SU-DHL-6 (cell line): ENCODE data around the gene FSD2.
A peak's percentile ranks its signal among the peaks of the same experiment; 100 is the strongest.

ENCODE experiments used
- H2AFZ ChIP-seq: fragments of 200-600 bp; sonication (generic); 2 replicates; pipeline ENCODE4 v1.6.1; 2014; ENCODE audit warnings: low read depth, mild to moderate bottlenecking, moderate library complexity, mixed read lengths, antibody characterized with exemption, low read length; ENCODE audit not compliant: severe bottlenecking
- H3F3A ChIP-seq: fragments of 200-600 bp; shearing (Covaris generic); 2 replicates; pipeline ENCODE4 v1.6.0; 2016; ENCODE audit warnings: antibody characterized with exemption, mild to moderate bottlenecking; ENCODE audit not compliant: insufficient read depth
- H3K27ac ChIP-seq: fragments of 200-600 bp; sonication (generic); 2 replicates; pipeline ENCODE4 v1.5.1; 2016; ENCODE audit warnings: low read depth, mild to moderate bottlenecking, low read length, moderate library complexity, mixed read lengths
- H3K27me3 ChIP-seq: fragments of 200-600 bp; sonication (generic), shearing (Covaris generic); 2 replicates; pipeline ENCODE4 v1.6.0; 2014; ENCODE audit warnings: mild to moderate bottlenecking, low read length
- H3K36me3 ChIP-seq: fragments of 200-600 bp; sonication (generic); 2 replicates; pipeline ENCODE4 v1.6.1; 2014; ENCODE audit warnings: mild to moderate bottlenecking, low read length, mixed read lengths
- H3K4me2 ChIP-seq: fragments of 300-600, 200-600 bp; shearing (Covaris generic), sonication (generic); 2 replicates; pipeline ENCODE4 v1.6.0; 2014; ENCODE audit warnings: low read length, low read depth, mild to moderate bottlenecking; ENCODE audit not compliant: poor library complexity, severe bottlenecking
- H3K4me3 ChIP-seq: fragments of 200-600 bp; sonication (generic); 2 replicates; pipeline ENCODE4 v1.5.1; 2014; ENCODE audit warnings: antibody characterized with exemption, low read length, mild to moderate bottlenecking, mixed read lengths; ENCODE audit not compliant: insufficient read depth, poor library complexity, severe bottlenecking
- H3K79me2 ChIP-seq: fragments of 200-600 bp; sonication (generic); 2 replicates; pipeline ENCODE4 v1.6.1; 2014; ENCODE audit warnings: mild to moderate bottlenecking, low read length, moderate library complexity; ENCODE audit not compliant: insufficient read depth
- H3K9ac ChIP-seq: fragments of 200-600 bp; sonication (generic); 2 replicates; pipeline ENCODE4 v1.7.0; 2014; ENCODE audit warnings: mild to moderate bottlenecking, low read length
- H3K9me2 ChIP-seq: fragments of 200-600 bp; sonication (generic); replicated peaks from 2 replicates; pipeline ENCODE4 v1.6.1; 2014; ENCODE audit warnings: low read length; ENCODE audit not compliant: insufficient read depth
- H3K9me3 ChIP-seq: fragments of 200-600 bp; sonication (generic); 2 replicates; pipeline ENCODE4 v1.6.1; 2014; ENCODE audit warnings: low read length, mixed read lengths; ENCODE audit not compliant: insufficient read depth
- H4K20me1 ChIP-seq: fragments of 200-600 bp; sonication (generic); 2 replicates; pipeline ENCODE4 v1.6.1; 2014; ENCODE audit warnings: low read depth, mild to moderate bottlenecking, antibody characterized with exemption, low read length, moderate library complexity, mixed read lengths
- EZH2phosphoT487 ChIP-seq: fragments of 200-600 bp; sonication (generic), shearing (Covaris generic); conservative IDR thresholded peaks from 2 replicates; pipeline ENCODE4 v1.6.1; 2018; ENCODE audit warnings: mild to moderate bottlenecking, antibody characterized with exemption, low read length, moderate library complexity, mixed read lengths
- TF ChIP-seq, protein P1 (sequence below): fragments of 200-600 bp; sonication (generic); IDR thresholded peaks from one replicate; pipeline ENCODE4 v1.5.1; 2017; ENCODE audit warnings: antibody characterized with exemption, mild to moderate bottlenecking, low read length, moderate library complexity; ENCODE audit not compliant: insufficient read depth, poor library complexity, severe bottlenecking

Gene FSD2

DNA sequence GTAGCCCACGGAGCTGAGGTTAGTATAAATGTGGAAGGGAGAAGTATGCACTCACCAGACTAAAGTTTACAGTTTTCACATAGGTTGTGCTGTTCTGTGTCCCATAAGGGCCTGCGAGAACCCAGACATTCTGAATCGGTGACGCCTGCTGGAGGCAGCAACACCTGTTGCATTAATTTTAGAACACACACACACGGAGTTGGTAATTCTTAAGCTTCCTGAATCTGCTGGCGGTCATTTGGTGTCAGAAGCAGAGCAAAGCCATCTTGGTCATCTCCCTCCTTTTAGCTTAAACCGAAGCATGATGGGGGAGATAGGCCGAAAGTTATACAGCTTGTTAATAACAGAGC, 55.1 kb downstream of the FSD2 start:
- H3K36me3 ChIP-seq: peaks cover 19% of the 10 kb centered on the region; the same call in 1 of the 2 replicates
- no peaks in the 10 kb centered on the region for H3K27me3 ChIP-seq
- H3K9ac ChIP-seq: peak overlapping the region; percentile 67
- peaks cover 16% of the 10 kb centered on the region; the same call in 1 of the 2 replicates for H4K20me1 ChIP-seq
- H3K79me2 ChIP-seq: peaks cover 57% of the 10 kb centered on the region
- peak overlapping the region; percentile 85 for H3K4me2 ChIP-seq
- H3F3A ChIP-seq: peaks cover 18% of the 10 kb centered on the region; the same call in 1 of the 2 replicates
- no peaks in the 10 kb centered on the region for H3K9me3 ChIP-seq
- peak overlapping the region; percentile 84 for H3K4me3 ChIP-seq
- no peaks in the 10 kb centered on the region for H3K9me2 ChIP-seq
- peak overlapping the region; percentile 57 for H2AFZ ChIP-seq
- peak overlapping the region; percentile 61 for H3K27ac ChIP-seq
- TF ChIP-seq, protein P1, sequence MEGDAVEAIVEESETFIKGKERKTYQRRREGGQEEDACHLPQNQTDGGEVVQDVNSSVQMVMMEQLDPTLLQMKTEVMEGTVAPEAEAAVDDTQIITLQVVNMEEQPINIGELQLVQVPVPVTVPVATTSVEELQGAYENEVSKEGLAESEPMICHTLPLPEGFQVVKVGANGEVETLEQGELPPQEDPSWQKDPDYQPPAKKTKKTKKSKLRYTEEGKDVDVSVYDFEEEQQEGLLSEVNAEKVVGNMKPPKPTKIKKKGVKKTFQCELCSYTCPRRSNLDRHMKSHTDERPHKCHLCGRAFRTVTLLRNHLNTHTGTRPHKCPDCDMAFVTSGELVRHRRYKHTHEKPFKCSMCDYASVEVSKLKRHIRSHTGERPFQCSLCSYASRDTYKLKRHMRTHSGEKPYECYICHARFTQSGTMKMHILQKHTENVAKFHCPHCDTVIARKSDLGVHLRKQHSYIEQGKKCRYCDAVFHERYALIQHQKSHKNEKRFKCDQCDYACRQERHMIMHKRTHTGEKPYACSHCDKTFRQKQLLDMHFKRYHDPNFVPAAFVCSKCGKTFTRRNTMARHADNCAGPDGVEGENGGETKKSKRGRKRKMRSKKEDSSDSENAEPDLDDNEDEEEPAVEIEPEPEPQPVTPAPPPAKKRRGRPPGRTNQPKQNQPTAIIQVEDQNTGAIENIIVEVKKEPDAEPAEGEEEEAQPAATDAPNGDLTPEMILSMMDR: peak; percentile 9
- TF ChIP-seq EZH2phosphoT487: no peak

DNA sequence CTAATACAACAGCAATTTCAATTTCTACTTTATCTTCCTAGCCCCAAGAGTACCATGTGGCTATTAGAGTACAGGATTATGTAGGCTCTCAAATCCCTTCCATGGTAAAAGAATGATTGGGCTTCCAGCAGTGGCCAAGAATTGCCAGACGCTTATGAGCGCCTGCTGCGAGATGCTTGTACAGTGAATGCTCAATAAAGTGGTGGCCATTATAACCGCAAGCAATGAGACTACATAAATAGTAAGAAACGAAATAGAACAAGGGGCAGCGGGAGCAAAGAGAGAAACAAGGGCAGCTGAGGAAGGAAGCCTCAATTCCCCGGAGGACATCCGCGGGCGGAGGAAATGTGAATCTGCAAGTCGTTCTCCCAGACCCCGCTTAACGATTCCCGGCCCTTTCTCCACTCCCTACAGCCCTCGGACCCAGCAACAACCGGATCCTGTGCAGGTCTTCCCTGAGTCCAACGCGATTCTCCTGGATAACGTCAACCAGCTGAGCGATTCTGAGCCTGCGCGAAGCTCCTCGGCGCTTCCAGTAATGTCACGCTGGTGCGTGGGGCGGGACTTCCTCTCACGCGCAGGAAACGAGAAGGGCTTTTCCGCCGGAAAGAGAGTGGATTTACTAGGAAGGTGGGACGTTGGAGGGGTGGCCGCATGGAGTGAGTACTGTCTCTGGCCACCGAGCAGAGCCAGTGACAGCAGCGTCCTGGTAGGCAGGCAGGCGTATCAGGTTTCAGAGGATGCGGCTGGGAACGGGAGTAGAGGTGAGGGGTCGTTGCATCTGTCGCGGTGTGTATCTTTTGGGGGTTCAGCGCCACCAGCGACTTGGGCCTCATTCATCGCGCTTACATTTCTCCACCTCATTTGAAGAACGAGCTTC, 55.7 kb downstream of the FSD2 start:
- Histone ChIP-seq H4K20me1 (peaks cover 12% of the 10 kb centered on the region; the same call in 1 of the 2 replicates), H3K4me3 (peak overlapping the region; percentile 84), H3K79me2 (peaks cover 54% of the 10 kb centered on the region), H3K4me2 (peak overlapping the region; percentile 85), H3K27me3 (no peaks in the 10 kb centered on the region), H3K9me2 (no peaks in the 10 kb centered on the region), H3K9me3 (no peaks in the 10 kb centered on the region), H2AFZ (peak overlapping the region; percentile 57), H3K9ac (peak overlapping the region; percentile 67), H3F3A (peaks cover 18% of the 10 kb centered on the region; the same call in 1 of the 2 replicates), H3K36me3 (peaks cover 14% of the 10 kb centered on the region; the same call in 1 of the 2 replicates), H3K27ac (peak overlapping the region; percentile 61)
- TF ChIP-seq, protein P1: no peak
- TF ChIP-seq EZH2phosphoT487: no peak

DNA sequence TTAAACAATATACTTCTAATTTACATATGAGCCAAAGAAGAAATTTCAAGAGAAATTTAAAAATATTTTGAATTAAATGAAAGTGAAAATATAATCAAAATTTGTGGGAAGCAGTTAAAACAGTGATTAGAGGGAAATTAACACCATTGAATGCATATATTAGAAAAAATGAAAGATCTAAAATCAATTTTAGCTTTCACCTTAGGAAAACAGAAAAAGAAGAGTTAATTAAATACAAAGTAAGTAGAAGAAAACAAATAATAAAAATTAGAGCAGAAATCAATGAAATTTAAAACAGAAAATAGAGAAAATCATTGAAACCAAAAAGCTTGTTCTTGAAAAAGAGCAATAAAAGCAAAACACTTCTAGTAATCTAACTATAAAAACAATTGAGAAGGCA, 57.6 kb downstream of the FSD2 start:
- H3K27ac ChIP-seq: no peak overlapping the region
- no peak overlapping the region for H2AFZ ChIP-seq
- H3K9me2 ChIP-seq: no peaks in the 10 kb centered on the region
- H3K9me3 ChIP-seq: no peaks in the 10 kb centered on the region
- H3K9ac ChIP-seq: no peak overlapping the region
- H3K36me3 ChIP-seq: peaks cover 4% of the 10 kb centered on the region; the same call in 1 of the 2 replicates
- peak overlapping the region; percentile 21 for H3K4me2 ChIP-seq
- TF ChIP-seq, protein P1: no peak
- TF ChIP-seq EZH2phosphoT487: no peak
- H3K27me3 ChIP-seq: no peaks in the 10 kb centered on the region
- H3K79me2 ChIP-seq: peaks cover 38% of the 10 kb centered on the region
- no peak overlapping the region for H3K4me3 ChIP-seq
- H4K20me1 ChIP-seq: peaks cover 5% of the 10 kb centered on the region; the same call in 1 of the 2 replicates
- H3F3A ChIP-seq: peaks cover 18% of the 10 kb centered on the region; the same call in 1 of the 2 replicates
